OCI-LY1 (cell line): ENCODE measurements around the gene BTBD9.

Experiments used
- EZH2 ChIP-seq: fragments of 200-600 bp; sonication (generic), shearing (Covaris generic); IDR thresholded peaks from 2 replicates; pipeline ENCODE4 v1.8.0; 2017; ENCODE audit warnings: borderline replicate concordance, mixed run types, mild to moderate bottlenecking, antibody characterized with exemption, low read length, moderate library complexity, mixed read lengths
- TF ChIP-seq, protein P1 (sequence below): fragments of 200-600 bp; sonication (generic), shearing (Covaris generic); IDR thresholded peaks from 2 replicates; pipeline ENCODE4 v1.5.1; 2017; ENCODE audit warnings: mild to moderate bottlenecking, antibody characterized with exemption, low read length, moderate library complexity, mixed read lengths

GRCh38 chr6:38208028-38208427, 431.7 kb downstream of the BTBD9 start:
- TF ChIP-seq, protein P1, sequence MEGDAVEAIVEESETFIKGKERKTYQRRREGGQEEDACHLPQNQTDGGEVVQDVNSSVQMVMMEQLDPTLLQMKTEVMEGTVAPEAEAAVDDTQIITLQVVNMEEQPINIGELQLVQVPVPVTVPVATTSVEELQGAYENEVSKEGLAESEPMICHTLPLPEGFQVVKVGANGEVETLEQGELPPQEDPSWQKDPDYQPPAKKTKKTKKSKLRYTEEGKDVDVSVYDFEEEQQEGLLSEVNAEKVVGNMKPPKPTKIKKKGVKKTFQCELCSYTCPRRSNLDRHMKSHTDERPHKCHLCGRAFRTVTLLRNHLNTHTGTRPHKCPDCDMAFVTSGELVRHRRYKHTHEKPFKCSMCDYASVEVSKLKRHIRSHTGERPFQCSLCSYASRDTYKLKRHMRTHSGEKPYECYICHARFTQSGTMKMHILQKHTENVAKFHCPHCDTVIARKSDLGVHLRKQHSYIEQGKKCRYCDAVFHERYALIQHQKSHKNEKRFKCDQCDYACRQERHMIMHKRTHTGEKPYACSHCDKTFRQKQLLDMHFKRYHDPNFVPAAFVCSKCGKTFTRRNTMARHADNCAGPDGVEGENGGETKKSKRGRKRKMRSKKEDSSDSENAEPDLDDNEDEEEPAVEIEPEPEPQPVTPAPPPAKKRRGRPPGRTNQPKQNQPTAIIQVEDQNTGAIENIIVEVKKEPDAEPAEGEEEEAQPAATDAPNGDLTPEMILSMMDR: no peak
- TF ChIP-seq EZH2: no peak
